WI38 (cell line): ENCODE results near the gene BMPR1B.

Source experiments
- H3K4me3 ChIP-seq: 2 replicates; pipeline ENCODE4 v1.5.1; 2011; ENCODE audit warnings: low read depth, mild to moderate bottlenecking, control low read depth, low read length
- TF ChIP-seq, protein P1 (sequence below): IDR thresholded peaks from 2 replicates; pipeline ENCODE4 v1.5.1; 2012; ENCODE audit warnings: low read depth, mild to moderate bottlenecking, control low read depth, low read length

BMPR1B gene

DNA sequence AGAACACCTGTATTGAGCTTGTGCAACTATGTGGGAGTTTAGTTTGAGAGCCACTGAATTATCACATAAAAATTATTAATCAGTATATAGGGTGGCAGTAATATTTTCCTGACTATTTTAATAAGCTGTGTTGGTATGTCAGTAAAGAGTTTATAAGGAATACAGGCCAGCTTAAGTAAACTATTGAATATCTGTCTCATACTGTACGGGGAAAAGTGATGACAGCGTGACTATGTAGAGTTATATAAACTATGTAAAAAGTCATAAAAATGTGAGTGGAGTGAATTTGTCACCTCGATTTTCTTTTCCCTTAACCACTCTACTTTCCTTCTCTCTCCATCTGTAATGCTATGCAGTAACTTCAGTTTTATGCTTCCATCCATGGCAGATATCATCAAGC, 250.2 kb downstream of the BMPR1B start:
- TF ChIP-seq, protein P1, sequence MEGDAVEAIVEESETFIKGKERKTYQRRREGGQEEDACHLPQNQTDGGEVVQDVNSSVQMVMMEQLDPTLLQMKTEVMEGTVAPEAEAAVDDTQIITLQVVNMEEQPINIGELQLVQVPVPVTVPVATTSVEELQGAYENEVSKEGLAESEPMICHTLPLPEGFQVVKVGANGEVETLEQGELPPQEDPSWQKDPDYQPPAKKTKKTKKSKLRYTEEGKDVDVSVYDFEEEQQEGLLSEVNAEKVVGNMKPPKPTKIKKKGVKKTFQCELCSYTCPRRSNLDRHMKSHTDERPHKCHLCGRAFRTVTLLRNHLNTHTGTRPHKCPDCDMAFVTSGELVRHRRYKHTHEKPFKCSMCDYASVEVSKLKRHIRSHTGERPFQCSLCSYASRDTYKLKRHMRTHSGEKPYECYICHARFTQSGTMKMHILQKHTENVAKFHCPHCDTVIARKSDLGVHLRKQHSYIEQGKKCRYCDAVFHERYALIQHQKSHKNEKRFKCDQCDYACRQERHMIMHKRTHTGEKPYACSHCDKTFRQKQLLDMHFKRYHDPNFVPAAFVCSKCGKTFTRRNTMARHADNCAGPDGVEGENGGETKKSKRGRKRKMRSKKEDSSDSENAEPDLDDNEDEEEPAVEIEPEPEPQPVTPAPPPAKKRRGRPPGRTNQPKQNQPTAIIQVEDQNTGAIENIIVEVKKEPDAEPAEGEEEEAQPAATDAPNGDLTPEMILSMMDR, result no peak
- H3K4me3 ChIP-seq, result no peak overlapping the region

DNA sequence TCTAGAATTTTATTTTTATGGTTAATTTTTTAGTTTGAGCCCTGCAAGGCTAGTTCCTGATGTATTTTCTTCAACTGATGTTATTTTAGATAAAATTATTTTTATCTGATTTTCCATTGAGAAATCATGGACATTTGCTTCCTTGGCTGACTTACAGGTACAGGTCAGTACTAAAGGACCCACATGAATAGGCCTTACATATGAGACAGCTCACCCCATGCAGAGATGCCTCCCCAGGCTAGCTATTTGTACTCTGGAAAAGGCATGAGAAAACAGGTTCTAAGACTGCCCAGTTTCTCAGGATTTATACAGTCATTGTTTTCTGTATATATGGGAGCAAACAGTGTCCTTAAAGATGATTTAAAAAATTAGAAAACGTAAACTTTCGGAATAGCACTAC, 255.5 kb downstream of the BMPR1B start:
- H3K4me3 ChIP-seq, result no peak overlapping the region
- TF ChIP-seq, protein P1, result no peak

GRCh38 chr4:95014068-95014467, 256.3 kb downstream of the BMPR1B start:
- TF ChIP-seq, protein P1, result no peak
- no peak overlapping the region for H3K4me3 ChIP-seq

DNA sequence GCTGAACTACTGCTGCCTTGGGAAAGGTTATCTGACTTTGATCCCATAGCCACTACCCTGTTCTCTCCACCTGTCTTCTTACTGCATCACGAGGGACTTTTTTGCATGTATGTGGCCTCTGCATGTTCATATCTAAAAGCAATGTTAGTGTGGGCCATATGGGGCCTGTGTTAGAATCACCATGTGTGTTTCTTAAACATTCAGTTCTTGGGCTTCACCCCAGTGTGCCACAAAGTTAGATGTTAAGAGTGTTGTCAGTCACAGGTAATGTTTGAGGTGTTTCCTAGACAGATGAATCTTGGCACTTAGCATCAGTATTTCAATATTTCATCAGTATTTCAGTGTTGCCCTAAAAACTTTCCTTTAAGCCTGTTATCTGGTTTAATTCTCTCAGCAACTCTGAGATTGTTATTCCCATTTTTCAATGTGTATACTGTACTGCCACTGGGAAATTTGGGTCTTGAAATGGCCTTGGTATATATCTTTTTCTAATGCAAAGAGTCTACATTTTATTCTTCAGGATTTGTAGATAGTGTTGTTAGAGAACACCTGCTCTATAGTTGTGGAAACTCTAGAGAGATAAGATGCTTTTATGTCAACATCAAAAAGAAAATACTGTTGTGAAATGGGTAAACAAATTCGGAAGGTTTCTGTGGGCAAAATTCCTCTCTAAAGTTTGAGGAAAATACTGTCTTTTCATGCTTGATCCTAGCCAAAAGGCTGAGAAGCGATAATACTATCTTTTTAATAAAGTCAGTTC, 259.7 kb downstream of the BMPR1B start:
- no peak overlapping the region for H3K4me3 ChIP-seq
- TF ChIP-seq, protein P1, result no peak

- TF ChIP-seq, protein P1, result no peak
- H3K4me3 ChIP-seq, result no peak overlapping the region
Observed at GRCh38 chr4:95018785-95019184, 261.0 kb downstream of the BMPR1B start.

- TF ChIP-seq, protein P1, result no peak
- H3K4me3 ChIP-seq, result no peak overlapping the region
Observed at GRCh38 chr4:95020521-95020920, 262.8 kb downstream of the BMPR1B start.

DNA sequence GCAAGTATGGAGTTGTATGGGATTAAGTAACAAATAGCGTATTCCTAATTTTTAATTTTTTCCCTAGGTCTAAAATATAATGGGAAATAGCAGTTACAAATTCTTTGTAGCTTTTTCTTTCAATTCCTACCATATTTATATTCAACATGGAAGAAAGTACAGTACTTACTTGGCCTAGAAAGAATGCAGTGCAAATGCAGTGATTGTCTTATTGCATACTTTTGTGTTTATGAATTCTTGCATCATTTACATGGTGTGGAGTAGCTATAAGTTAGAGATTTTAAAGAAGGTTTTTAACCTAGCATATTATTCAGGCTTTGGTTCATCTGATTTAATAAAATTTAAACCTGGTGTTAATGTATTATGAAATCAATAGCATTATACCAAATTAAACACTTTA, 263.3 kb downstream of the BMPR1B start:
- TF ChIP-seq, protein P1, result no peak
- no peak overlapping the region for H3K4me3 ChIP-seq
